ENCODE data around the gene KCTD19.

Gene KCTD19

GRCh38 chr16:67258161-67258835 lies 68.2 kb downstream of the KCTD19 start:
- DNase-seq (ENCODE audit: low spot score), result no peak

- no peak for DNase-seq (ENCODE audit: low spot score)
These were observed 68.9 kb downstream of the KCTD19 start for GRCh38 chr16:67257486-67258160.

- DNase-seq (ENCODE audit: low spot score), result no peak
These were observed 69.8 kb downstream of the KCTD19 start for GRCh38 chr16:67256701-67257230.

DNA sequence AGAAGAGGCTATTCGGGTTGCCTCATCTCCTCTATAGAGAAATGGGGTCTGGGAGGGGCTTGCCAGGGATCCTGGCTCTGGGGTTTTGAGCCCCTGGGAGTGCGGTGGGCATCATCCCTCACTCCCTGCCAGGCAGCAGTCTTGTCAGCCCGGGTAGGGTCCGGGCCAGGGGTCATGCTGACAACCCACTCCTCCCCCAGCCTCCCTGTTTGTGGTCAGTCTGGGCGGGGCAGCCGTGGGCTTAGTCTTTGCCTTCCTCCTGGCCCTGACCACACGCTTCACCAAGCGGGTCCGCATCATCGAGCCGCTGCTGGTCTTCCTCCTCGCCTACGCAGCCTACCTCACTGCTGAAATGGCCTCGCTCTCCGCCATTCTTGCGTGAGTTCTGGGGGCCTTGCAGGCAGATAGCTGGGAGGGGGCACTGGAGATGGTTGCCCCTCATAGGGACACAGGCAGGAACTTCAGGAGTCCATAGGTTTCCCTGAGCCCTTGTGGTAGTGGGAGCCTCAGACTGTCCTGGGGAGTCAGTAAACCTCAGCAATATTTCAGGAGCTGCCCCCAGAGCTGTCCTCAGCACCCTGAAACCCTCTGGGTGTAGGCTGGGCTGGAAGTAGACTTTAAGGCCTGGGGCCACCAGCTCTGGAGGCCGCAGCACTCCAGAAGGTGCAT lies 70.9 kb downstream of the KCTD19 start:
- DNase-seq (ENCODE audit: low spot score), result no peak

GRCh38 chr16:67254801-67255552 lies 71.6 kb downstream of the KCTD19 start:
- no peak for DNase-seq (ENCODE audit: low spot score)

DNA sequence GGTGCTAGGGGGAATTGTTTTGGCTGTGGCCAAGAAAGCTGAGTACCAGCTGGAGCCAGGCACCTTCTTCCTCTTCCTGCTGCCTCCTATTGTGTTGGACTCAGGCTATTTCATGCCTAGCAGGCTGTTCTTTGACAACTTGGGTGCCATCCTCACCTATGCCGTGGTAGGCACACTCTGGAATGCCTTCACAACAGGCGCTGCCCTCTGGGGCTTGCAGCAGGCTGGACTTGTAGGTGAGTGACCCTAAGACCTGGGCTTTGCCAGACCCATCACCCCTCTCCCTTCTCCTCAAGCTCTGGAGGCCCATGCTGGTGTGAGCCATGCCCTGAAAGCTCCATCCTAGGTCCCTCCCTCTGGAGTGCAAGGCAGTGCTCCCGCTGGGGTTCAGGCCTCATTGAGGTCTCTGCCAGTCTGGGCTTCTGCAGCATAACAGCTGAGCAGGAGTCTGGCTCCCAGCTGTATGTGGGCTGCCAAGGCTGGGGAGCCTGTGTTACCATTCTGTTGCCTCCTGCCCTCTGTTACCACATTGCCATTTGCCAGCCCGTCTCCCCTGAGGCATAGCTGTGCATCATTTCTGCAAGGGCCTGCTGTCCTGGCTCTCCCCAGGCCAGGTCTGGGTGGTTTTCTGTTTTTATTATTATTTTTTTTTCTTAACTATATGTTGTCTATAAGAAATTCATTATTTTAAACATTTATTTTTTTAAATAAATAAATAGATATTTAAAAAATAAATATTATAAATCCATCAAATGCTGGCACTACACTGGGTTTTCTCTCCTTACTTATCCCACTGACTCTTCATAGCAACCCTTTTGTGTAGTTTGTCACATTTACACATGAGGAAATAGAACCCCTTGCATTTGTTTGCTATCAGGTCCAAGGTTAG lies 73.7 kb downstream of the KCTD19 start:
- no peak for DNase-seq (ENCODE audit: low spot score)

- no peak for DNase-seq (ENCODE audit: low spot score)
These were observed 76.6 kb downstream of the KCTD19 start for GRCh38 chr16:67250045-67250327.

DNA sequence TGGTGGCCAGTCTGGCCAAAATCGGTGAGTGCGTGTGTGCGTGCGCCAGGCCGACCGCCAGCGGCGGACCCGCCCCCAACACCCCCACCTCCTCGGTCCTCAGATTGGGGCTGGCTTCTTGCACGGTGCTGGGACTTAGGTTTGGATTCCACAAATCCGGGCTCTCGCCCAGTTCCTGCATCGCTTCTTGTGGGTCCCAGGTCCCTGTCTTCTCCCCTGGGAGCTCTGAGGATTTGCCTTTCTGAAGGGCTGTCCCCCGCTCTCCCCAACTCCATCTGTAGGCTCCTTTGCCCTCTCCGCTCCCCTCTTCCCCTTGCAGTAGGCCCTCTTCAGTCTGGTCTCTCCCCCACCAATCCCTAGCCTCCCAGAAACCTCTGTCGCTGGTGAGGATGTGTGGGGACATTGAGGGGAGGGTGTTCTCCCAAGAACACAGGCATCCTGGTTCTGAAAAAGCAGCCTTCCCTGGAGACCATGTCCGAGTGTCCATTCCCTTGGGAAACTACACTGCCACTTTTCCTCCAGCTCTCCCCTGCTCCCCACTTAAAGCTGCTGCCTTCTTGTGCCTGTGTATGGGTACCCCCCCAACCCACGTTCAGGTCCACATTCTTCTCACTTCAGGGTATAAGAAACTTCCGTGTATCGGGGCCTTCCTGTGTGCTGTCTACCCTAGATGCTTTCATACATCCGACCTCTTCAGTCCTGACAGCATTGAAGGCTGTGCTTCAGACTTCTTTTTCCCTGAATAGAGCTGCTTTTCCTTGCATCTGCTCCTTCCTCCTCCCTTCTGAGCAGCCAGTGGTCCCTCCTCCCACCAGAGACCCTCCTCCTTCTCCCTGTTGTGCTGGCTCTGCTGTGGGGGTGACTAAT lies 77.1 kb downstream of the KCTD19 start:
- no peak for DNase-seq (ENCODE audit: low spot score)

GRCh38 chr16:67248401-67249177 lies 78.0 kb downstream of the KCTD19 start, which contains the start of gene SLC9A5:
Gene SLC9A5 (plus strand): TSS chr16:67248979. CDS start chr16:67249015, 36 bp downstream.
- DNase-seq (ENCODE audit: low spot score), result peak; percentile 39

GRCh38 chr16:67248073-67248400 lies 78.5 kb downstream of the KCTD19 start:
- no peak for DNase-seq (ENCODE audit: low spot score)

GRCh38 chr16:67247192-67248072 lies 79.1 kb downstream of the KCTD19 start, which contains the start of gene FHOD1:
Gene FHOD1 (minus strand): TSS chr16:67247481. CDS start chr16:67247410, 71 bp downstream.
- peak; percentile 93 for DNase-seq (ENCODE audit: low spot score)

- peak; percentile 65 for DNase-seq (ENCODE audit: low spot score)
These were observed 79.8 kb downstream of the KCTD19 start for GRCh38 chr16:67246756-67247191.

- peak; percentile 72 for DNase-seq (ENCODE audit: low spot score)
These were observed 80.3 kb downstream of the KCTD19 start for GRCh38 chr16:67246081-67246755.

DNA sequence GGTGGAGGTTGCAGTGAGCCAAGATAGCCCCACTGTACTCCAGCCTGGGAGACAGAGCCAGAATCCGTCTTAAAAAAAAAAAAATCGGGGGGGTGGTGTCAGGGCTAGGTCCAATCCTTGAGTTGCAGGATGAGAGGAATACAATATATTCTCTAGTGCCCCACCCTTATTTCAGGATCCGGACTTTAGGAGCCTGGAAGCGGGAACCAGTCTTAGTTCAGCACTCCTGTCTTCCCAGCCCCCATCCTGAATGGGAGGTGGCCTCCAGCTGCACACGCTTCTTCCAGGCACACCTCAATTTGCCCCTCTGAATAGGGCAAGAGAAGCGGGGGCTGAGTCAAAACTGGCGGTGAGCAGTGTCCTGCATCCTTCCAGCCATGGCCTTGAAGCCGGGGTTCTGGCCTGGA lies 80.9 kb downstream of the KCTD19 start:
- DNase-seq (ENCODE audit: low spot score), result no peak

GRCh38 chr16:67245186-67245585 lies 81.4 kb downstream of the KCTD19 start:
- no peak for DNase-seq (ENCODE audit: low spot score)

DNA sequence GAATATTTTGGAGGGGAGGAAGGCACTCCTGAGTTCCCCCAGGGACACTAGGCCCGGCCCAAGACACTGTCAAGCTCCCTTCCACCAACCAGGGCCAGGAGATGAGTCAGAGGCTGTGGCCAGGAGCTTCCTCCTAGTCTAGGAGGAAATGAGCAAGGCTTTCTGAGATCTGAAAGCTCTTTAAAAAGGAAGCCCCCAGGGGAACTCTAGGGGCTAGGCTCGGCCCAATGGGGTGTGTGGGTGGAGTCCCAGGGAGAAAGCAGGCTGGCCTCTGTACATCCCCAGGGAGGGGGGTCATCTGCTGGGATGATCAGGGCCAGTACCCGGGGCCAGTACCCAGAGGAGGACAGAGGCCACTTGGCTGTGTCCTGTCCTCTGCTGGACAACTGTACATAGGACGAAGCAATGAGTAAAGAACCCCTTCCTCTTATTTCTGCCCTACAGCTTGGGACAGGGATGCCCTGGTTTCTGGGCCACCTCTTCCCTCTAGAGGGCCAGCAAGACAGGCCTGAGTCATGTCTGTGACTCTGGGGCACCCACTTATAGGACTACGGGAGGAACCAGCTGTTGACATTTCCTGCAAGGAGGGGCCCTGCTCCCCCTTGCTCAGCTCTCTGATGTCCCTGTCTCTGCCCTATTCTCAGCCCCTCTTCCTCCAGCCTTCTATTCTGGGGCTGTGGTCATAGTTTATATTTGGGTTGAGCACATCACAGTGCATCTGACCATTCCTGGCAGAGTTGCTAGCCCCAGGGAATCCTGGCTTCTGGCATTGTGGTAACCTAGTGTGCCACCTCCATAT lies 82.0 kb downstream of the KCTD19 start:
- DNase-seq (ENCODE audit: low spot score), result no peak

- no peak for DNase-seq (ENCODE audit: low spot score)
These were observed 83.1 kb downstream of the KCTD19 start for GRCh38 chr16:67243481-67243880.

Measured in HuH-7 (cell line).